IPS DF 6.9 (cell line): Measurements from ENCODE around the gene GMEB2.
"Not testable (repeated sequence)": the region's sequence is repeated elsewhere in the genome, so short reads cannot be mapped to it uniquely, and the experiment has no call there.

Experiments
- DNase-seq: peaks from one replicate; pipeline ENCODE4 v3.0.0-alpha.2; 2013; ENCODE audit warnings: low read depth, low spot score
- H3K27ac ChIP-seq: one replicate; pipeline ENCODE4 v1.5.1; 2013; ENCODE audit warnings: low read length, control low read depth
- H3K27me3 ChIP-seq: 2 replicates; pipeline ENCODE4 v1.6.1; 2013; ENCODE audit warnings: mild to moderate bottlenecking, low read length; ENCODE audit not compliant: control insufficient read depth, insufficient read depth
- H3K36me3 ChIP-seq: 2 replicates; pipeline ENCODE4 v1.6.1; 2013; ENCODE audit warnings: low read length; ENCODE audit not compliant: control insufficient read depth, insufficient read depth
- H3K4me1 ChIP-seq: 2 replicates; pipeline ENCODE4 v1.6.1; 2013; ENCODE audit warnings: low read length; ENCODE audit not compliant: control insufficient read depth, insufficient read depth
- H3K4me3 ChIP-seq: 2 replicates; pipeline ENCODE4 v1.5.1; 2013; ENCODE audit warnings: mild to moderate bottlenecking, low read length
- H3K9me3 ChIP-seq: 2 replicates; pipeline ENCODE4 v1.6.1; 2013; ENCODE audit warnings: low read length, inconsistent platforms; ENCODE audit not compliant: control insufficient read depth, insufficient read depth
- WGBS: extraction: QIAGEN DNeasy Blood & Tissue Kit; methylation state at CpG from one replicate; pipeline ENCODE4 v1.1.7; 2013; ENCODE audit warnings: mixed read lengths, missing lambda C conversion rate; ENCODE audit not compliant: insufficient read length, insufficient coverage; 5-methylcytosine and 5-hydroxymethylcytosine counted together

The GMEB2 gene, protein sequence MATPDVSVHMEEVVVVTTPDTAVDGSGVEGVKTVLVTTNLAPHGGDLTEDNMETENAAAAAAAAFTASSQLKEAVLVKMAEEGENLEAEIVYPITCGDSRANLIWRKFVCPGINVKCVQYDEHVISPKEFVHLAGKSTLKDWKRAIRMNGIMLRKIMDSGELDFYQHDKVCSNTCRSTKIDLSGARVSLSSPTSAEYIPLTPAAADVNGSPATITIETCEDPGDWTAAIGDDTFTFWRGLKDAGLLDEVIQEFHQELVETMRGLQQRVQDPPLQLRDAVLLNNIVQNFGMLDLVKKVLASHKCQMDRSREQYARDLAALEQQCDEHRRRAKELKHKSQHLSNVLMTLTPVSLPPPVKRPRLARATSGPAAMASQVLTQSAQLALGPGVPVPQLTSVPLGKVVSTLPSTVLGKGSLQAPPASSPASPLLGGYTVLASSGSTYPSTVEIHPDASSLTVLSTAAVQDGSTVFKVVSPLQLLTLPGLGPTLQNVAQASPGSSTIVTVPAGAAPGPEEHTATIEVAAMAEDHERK

DNA sequence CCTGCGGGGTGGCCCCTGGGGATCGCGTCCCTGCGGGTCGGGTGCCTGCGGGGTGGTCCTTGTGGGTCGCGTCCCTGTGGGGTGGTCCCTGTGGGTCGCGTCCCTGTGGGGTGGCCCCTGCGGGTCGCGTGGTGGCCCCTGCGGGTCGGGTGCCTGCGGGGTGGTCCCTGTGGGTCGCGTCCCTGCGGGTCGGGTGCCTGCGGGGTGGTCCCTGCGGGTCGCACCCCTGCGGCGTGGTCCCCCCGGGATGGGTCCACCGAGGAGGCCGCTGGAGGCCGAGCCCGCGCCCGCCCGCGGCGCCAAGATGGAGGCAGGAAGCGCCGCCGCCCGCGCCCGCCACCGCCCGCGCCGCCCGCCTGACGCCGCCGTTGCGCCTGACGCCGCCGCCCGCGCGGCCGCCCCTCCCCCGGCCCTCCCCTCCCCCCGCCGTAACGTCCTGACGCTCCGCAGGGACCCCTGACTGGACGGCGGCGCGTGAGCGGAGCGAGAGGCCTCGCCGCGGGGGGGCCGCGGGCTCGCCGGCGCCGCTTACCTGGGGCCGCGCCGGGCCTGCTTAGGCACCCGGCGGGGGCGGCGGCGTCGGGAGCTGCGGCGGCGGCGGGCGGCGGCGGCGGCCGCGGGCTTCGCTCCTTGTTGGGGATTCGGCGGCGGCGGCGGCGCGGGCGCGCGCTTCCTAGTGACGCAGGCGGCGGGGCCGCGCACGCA lies at the start of gene GMEB2:
Gene GMEB2 (minus strand): TSS at position 678 of the 705 bp plus-strand sequence. CDS start 7,704 bp downstream, outside the sequence.
- H3K36me3 ChIP-seq = no peaks in the 10 kb centered on the region
- no peaks in the 10 kb centered on the region for H3K27me3 ChIP-seq
- DNase-seq = no peak
- H3K4me3 ChIP-seq = peak within 1 kb of the TSS; percentile 81
- no peak within 1 kb of the TSS for H3K27ac ChIP-seq
- peaks cover 3% of the 10 kb centered on the region for H3K4me1 ChIP-seq
- H3K9me3 ChIP-seq = no peaks in the 10 kb centered on the region
- no CpG with 5 or more reads among the region's 114 CpGs for WGBS

DNA sequence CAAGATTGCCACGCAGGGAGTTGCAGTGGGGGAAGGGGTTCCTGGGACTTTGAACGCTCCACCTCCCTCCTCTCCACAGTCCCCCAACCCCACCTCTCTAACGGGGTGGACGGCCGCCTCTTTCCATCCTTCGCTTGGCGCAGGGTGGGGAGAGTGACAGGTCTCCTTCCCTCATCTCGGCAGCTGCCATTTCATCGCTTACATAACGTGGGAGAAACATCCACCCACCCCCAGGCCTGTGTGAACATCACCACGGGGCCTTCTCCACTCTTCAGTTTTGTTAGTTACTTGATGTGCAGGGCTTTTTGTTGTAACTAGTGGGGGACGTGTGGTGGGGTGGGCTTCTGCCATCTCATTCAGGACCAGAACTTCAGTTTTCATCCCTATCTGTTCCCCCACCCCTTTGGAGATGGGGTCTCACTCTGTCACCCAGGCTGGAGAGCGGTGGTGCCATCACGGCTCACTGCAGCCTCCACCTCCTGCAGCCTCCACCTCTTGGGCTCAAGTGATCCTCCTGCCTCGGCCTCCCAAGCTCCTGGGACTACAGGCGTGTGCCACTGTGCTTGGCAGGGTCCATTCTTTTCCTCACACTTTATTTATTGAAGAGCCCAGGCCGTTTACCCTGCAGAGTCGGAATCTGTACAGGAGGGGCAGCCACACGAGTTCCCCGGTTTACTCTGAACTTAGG lies 48.9 kb upstream of the GMEB2 start:
- H3K27me3 ChIP-seq = no peaks in the 10 kb centered on the region
- no peak overlapping the region for H3K27ac ChIP-seq
- WGBS = no CpG with 5 or more reads among the region's 20 CpGs
- no peak for DNase-seq
- H3K9me3 ChIP-seq = no peaks in the 10 kb centered on the region
- no peak overlapping the region for H3K4me3 ChIP-seq
- no peaks in the 10 kb centered on the region for H3K4me1 ChIP-seq
- peaks cover 17% of the 10 kb centered on the region for H3K36me3 ChIP-seq

DNA sequence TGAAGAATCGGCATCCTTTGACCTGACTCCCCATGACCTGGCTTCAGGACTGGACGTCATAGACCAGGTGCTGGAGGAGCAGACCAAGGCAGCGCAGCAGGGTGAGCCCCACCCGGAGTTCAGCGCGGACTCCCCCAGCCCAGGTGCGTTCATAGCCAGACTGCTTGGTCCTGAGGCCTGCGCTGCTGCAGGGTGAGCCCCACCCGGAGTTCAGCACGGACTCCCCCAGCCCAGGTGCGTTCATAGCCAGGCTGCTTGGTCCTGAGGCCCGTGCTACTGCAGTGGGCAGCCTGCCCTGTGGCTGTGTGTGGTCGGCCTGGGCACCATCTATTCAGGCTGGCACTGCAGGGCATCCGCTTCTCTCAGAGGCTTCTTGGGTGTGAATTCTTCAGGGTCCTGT lies 47.0 kb upstream of the GMEB2 start:
- no CpG with 5 or more reads among the region's 14 CpGs for WGBS
- no peak overlapping the region for H3K4me3 ChIP-seq
- H3K27ac ChIP-seq = no peak overlapping the region
- H3K4me1 ChIP-seq = no peaks in the 10 kb centered on the region
- H3K36me3 ChIP-seq = peaks cover 17% of the 10 kb centered on the region
- H3K9me3 ChIP-seq = no peaks in the 10 kb centered on the region
- H3K27me3 ChIP-seq = no peaks in the 10 kb centered on the region
- DNase-seq = no peak

DNA sequence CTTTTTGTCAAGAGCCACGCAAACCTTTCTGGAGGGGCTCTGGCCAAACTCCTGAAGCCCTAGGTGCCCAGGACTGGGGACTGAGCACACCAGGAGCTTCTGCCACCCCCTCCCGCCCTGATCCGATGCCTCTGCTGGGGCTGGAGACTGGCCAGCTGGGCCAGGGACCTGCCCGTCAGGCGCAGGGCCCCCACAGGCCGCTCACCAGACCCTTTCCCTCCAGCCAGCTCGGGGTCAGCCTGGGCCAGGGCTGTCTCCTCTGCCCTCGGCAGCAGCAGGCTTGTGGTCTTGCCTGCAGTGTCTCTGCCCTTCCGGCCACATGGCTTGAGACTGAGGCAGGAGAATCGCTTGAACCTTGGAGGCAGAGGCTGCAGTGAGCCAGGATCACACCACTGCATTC lies 45.8 kb upstream of the GMEB2 start:
- no peaks in the 10 kb centered on the region for H3K9me3 ChIP-seq
- H3K27ac ChIP-seq = no peak overlapping the region
- no peaks in the 10 kb centered on the region for H3K27me3 ChIP-seq
- H3K4me1 ChIP-seq = no peaks in the 10 kb centered on the region
- no peak overlapping the region for H3K4me3 ChIP-seq
- DNase-seq = no peak
- H3K36me3 ChIP-seq = peaks cover 20% of the 10 kb centered on the region
- WGBS = no CpG with 5 or more reads among the region's 10 CpGs

DNA sequence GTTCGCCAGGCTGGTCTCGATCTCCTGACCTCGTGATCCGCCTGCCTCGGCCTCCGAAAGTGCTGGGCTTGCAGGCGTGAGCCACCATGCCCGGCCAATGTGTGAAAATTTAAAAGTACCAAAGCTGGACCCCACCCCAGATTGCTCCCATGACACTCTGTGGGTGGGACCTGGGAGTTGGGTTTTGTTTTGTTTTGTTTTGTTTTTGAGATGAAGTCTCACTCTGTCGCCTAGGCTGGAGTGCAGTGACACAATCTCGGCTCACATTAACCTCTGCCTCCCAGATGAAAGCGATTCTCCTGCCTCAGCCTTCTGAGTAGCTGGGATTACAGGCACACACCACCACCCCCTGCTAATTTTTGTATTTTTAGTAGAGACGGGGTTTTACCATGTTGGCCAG lies 44.8 kb upstream of the GMEB2 start:
- not testable (repeated sequence) for H3K4me1 ChIP-seq, H3K27ac ChIP-seq, DNase-seq, H3K9me3 ChIP-seq, H3K4me3 ChIP-seq, H3K27me3 ChIP-seq
- peaks cover 25% of the 10 kb centered on the region for H3K36me3 ChIP-seq
- WGBS = no CpG with 5 or more reads among the region's 12 CpGs

DNA sequence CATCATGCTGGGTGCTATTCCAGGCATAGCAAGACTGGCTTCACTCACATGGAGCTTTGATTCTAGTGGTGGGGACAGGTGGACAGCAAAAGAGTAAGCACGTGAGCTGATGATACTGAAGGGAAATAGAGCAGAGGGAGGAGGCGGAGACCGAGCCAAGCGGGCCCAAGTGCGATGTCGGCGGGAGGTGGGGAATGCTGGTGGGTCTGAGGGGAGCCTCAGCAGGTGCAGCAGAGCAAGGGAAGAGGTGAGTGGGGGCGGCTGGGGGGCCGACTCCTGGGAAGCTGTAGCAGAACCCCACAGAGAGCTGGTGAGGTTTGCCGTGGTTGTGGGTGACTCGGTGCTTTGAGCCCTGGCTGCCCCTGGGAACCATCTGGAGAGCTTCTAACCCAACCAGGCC lies 41.5 kb upstream of the GMEB2 start:
- no peaks in the 10 kb centered on the region for H3K4me1 ChIP-seq
- no CpG with 5 or more reads among the region's 11 CpGs for WGBS
- no peak overlapping the region for H3K4me3 ChIP-seq
- no peak overlapping the region for H3K27ac ChIP-seq
- H3K36me3 ChIP-seq = peaks cover 27% of the 10 kb centered on the region
- H3K9me3 ChIP-seq = no peaks in the 10 kb centered on the region
- H3K27me3 ChIP-seq = no peaks in the 10 kb centered on the region
- no peak for DNase-seq

DNA sequence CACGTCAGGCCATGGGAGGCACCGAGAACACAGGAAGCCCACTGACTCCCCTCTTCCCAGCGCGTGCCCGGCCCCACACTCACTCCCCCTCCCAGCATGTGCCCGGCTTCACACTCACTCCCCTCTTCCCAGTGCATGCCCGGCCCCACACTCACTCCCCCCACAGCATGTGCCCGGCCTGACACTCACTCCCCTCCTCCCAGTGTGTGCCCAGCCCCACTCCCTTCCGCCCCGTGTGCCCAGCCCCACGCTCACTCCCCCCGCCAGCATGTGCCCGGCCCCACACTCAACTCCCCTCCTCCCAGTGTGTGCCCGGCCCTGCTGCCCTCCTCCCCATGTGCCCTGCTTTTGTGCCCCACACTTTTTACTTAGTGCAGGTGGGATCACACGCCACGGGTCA lies 41.0 kb upstream of the GMEB2 start:
- Histone ChIP-seq H3K4me1 (no peaks in the 10 kb centered on the region), H3K27ac (no peak overlapping the region), H3K9me3 (no peaks in the 10 kb centered on the region), H3K27me3 (no peaks in the 10 kb centered on the region), H3K4me3 (no peak overlapping the region), H3K36me3 (peaks cover 28% of the 10 kb centered on the region)
- WGBS = no CpG with 5 or more reads among the region's 16 CpGs
- DNase-seq = no peak

DNA sequence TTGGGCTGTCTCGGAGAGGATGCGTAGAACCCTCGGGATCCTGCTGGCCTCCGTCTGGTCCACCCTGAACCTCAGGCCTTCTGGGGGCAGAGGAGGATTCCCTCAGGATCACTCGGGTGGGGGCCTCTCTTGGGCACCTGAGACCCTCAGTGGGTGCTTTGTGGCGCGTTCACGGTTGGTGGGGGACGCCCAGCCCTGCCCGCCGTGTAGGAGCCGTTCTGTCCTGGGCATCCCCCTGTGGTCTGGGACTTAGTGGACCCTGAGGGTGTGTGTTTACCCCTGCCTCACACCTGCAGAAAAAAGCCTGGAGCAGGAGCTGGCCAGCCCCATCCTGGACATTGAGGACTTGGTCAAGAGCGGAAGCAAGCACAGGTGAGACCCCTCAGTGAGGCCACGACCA lies 38.8 kb upstream of the GMEB2 start:
- H3K27me3 ChIP-seq = no peaks in the 10 kb centered on the region
- no peaks in the 10 kb centered on the region for H3K9me3 ChIP-seq
- no peaks in the 10 kb centered on the region for H3K4me1 ChIP-seq
- WGBS = no CpG with 5 or more reads among the region's 14 CpGs
- no peak overlapping the region for H3K4me3 ChIP-seq
- DNase-seq = no peak
- H3K27ac ChIP-seq = no peak overlapping the region
- H3K36me3 ChIP-seq = peaks cover 41% of the 10 kb centered on the region

DNA sequence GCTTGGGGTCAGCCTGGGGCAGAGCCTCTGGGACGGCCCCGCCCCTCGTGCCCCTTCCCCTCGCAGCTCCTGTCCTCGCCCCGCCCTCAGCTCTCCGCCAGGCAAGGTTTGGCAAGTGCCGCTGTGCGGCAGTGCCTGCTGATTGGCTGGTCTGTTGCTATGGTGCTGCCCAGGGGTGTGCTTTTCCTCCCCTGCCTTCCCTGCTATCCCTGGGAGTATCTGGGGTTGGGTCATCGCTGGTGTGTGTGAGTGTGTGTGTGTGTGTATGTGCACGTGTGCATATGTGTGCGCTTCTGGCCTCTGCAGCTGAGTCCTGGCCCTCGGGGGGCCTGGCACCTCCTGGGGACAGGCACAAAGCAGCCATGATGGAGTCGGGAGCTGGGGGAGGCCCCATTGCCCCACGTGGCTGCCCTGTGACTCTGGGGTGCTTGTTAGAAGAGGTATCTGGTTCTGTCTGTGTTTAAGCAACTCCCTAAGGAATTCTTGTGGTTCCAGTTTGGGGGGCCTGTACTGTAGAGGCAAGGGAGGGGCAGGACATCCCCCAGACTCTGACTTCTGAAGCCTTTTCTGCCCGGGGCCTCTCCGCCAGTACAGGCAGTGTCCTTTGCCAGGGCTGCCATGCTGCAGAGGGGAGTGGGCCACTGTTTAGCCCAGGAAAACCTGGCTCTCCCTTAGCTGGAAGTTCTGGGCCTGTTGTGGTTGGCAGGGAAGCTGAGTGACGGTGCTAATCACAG lies 38.1 kb upstream of the GMEB2 start:
- H3K27me3 ChIP-seq = no peaks in the 10 kb centered on the region
- H3K4me1 ChIP-seq = no peaks in the 10 kb centered on the region
- no peak for DNase-seq
- peaks cover 41% of the 10 kb centered on the region for H3K36me3 ChIP-seq
- no CpG with 5 or more reads among the region's 18 CpGs for WGBS
- no peak overlapping the region for H3K27ac ChIP-seq
- H3K9me3 ChIP-seq = no peaks in the 10 kb centered on the region
- H3K4me3 ChIP-seq = no peak overlapping the region
